ENCODE results near the gene SPHKAP.

SPHKAP gene

DNA sequence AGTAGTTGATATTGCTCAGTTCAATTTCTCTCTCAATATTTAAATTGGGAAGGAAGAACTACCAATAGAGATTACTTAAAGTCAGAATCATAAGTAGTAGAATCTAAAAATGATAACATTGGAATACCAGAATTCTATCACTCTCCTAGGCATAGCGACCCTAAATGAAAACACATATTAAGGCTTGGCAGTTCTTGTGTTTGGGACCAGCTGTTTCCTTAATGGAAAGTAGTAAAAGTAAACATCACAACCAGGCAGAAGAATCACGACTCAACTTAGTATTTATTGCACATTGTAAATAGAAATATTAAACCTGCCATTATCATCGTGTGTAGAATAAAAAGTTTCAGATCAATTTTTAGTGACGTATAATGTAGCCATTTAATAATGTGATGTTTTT lies 117.5 kb downstream of the SPHKAP start:
- no peak overlapping the region for H3K18ac ChIP-seq (ENCODE audit: low read length)
- H2BK15ac ChIP-seq (replicated peaks; ENCODE audit: low read depth) = no peak overlapping the region
- H3K27me3 ChIP-seq (ENCODE audit: insufficient read depth, low read length, poor library complexity) = no peaks in the 10 kb centered on the region
- no peak overlapping the region for H3K4ac ChIP-seq (ENCODE audit: low read depth, low read length)
- WGBS (ENCODE audit: extremely low coverage, insufficient coverage, low lambda C conversion rate) = 100% methylated on average over 1 of the region's 4 CpGs
- H3K23ac ChIP-seq (ENCODE audit: low read length) = no peak overlapping the region
- H3K4me1 ChIP-seq (ENCODE audit: control insufficient read depth, low read depth, low read length) = no peaks in the 10 kb centered on the region
- H2BK5ac ChIP-seq (ENCODE audit: low read length) = no peak overlapping the region
- no peak overlapping the region for H3K4me2 ChIP-seq (ENCODE audit: low read length)
- no peaks in the 10 kb centered on the region for H3K36me3 ChIP-seq (ENCODE audit: control insufficient read depth, insufficient read depth, low read length)
- H3K4me3 ChIP-seq (ENCODE audit: low read length) = no peak overlapping the region
- no peak overlapping the region for H2BK120ac ChIP-seq (ENCODE audit: low read depth, low read length)
- H3K27ac ChIP-seq (ENCODE audit: low read depth, low read length) = no peak overlapping the region
- H3K9ac ChIP-seq (ENCODE audit: low read length) = no peak overlapping the region
- H3K79me1 ChIP-seq (ENCODE audit: low read length) = no peaks in the 10 kb centered on the region
- H4K8ac ChIP-seq (ENCODE audit: low read depth, low read length) = no peak overlapping the region
- no peak overlapping the region for H3K56ac ChIP-seq (ENCODE audit: low read length)
- H3K79me2 ChIP-seq (ENCODE audit: control insufficient read depth, insufficient read depth, low read length) = no peaks in the 10 kb centered on the region
- DNase-seq = no peak
- no peak overlapping the region for H4K5ac ChIP-seq (ENCODE audit: low read length)
- H2AK5ac ChIP-seq (ENCODE audit: low read length) = no peak overlapping the region

GRCh38 chr2:228063558-228063957 lies 117.9 kb downstream of the SPHKAP start:
- no CpG with 5 or more reads among the region's 1 CpG for WGBS (ENCODE audit: extremely low coverage, insufficient coverage, low lambda C conversion rate)
- H3K56ac ChIP-seq (ENCODE audit: low read length) = no peak overlapping the region
- H2BK120ac ChIP-seq (ENCODE audit: low read depth, low read length) = no peak overlapping the region
- no peak for DNase-seq
- no peak overlapping the region for H3K18ac ChIP-seq (ENCODE audit: low read length)
- H4K8ac ChIP-seq (ENCODE audit: low read depth, low read length) = no peak overlapping the region
- no peak overlapping the region for H3K27ac ChIP-seq (ENCODE audit: low read depth, low read length)
- no peak overlapping the region for H3K9ac ChIP-seq (ENCODE audit: low read length)
- H2BK15ac ChIP-seq (replicated peaks; ENCODE audit: low read depth) = no peak overlapping the region
- H3K4me3 ChIP-seq (ENCODE audit: low read length) = no peak overlapping the region
- H3K23ac ChIP-seq (ENCODE audit: low read length) = no peak overlapping the region
- H2AK5ac ChIP-seq (ENCODE audit: low read length) = no peak overlapping the region
- no peak overlapping the region for H3K4me2 ChIP-seq (ENCODE audit: low read length)
- no peak overlapping the region for H3K4ac ChIP-seq (ENCODE audit: low read depth, low read length)
- no peak overlapping the region for H4K5ac ChIP-seq (ENCODE audit: low read length)
- H3K27me3 ChIP-seq (ENCODE audit: insufficient read depth, low read length, poor library complexity) = no peaks in the 10 kb centered on the region
- no peak overlapping the region for H2BK5ac ChIP-seq (ENCODE audit: low read length)
- H3K79me2 ChIP-seq (ENCODE audit: control insufficient read depth, insufficient read depth, low read length) = no peaks in the 10 kb centered on the region
- H3K36me3 ChIP-seq (ENCODE audit: control insufficient read depth, insufficient read depth, low read length) = no peaks in the 10 kb centered on the region
- H3K4me1 ChIP-seq (ENCODE audit: control insufficient read depth, low read depth, low read length) = no peaks in the 10 kb centered on the region
- H3K79me1 ChIP-seq (ENCODE audit: low read length) = no peaks in the 10 kb centered on the region

DNA sequence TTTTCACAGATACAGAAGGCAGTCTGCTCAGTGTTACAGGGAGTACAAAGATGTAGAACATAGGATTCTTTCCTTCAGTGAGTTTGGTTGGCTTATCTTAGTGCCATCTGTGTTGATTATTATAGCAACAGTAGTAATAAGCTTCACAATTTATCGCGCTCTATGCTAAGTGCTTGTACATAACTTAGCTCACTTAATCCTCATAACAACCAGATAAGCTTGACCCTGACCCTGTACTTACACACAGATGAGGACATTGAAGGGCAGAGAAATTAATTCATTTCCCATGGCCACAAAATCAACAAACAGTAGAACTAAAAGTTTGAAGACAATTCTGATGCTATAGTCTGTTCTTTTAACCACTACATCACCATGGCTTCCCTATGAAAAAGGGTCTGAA lies 121.8 kb downstream of the SPHKAP start:
- DNase-seq = no peak
- H3K9ac ChIP-seq (ENCODE audit: low read length) = no peak overlapping the region
- WGBS (ENCODE audit: extremely low coverage, insufficient coverage, low lambda C conversion rate) = no CpG with 5 or more reads among the region's 2 CpGs

DNA sequence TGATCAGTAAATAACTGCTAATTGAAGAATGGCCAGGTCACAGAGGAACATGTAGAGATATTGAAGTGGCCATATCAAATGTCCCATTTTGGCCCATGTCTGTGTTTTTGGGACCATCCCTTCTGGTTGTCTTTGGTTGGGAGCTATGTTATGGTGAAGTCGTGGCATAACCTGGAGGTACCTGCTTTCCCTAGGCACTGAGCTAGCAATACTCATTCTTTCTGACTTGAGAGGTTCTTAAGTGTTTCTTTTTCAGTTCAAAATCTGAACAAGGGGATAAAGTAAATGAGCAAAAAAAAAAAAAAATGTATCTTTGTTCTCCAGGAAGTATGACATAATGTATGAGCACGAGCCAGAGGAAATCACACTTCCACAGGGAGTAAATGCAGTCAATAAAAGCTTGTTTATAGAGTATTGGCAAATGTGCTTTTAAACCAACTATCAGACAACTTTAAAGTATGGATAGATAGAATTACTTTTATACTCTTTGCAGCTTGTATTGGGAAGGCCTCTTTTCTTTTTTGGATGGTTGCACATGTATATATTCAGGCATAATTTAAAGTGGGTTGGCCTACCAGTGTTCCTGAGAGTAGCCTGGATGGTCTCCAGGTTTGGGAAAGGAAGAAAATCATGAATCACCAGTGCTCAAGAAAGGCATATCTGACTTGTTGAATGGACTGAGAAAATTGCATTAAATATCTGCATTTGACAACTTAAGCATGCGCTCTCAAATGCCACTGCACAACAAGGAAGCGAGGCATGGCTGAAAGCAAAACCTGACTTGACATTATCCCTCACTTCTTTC lies 125.0 kb downstream of the SPHKAP start:
- Histone ChIP-seq H3K18ac (ENCODE audit: low read length) (no peak overlapping the region), H3K4ac (ENCODE audit: low read depth, low read length) (no peak overlapping the region), H3K27me3 (ENCODE audit: insufficient read depth, low read length, poor library complexity) (no peaks in the 10 kb centered on the region), H2BK5ac (ENCODE audit: low read length) (no peak overlapping the region), H3K27ac (ENCODE audit: low read depth, low read length) (no peak overlapping the region), H3K23ac (ENCODE audit: low read length) (no peak overlapping the region), H3K4me1 (ENCODE audit: control insufficient read depth, low read depth, low read length) (no peaks in the 10 kb centered on the region), H4K8ac (ENCODE audit: low read depth, low read length) (no peak overlapping the region), H2BK15ac (replicated peaks; ENCODE audit: low read depth) (no peak overlapping the region), H3K4me3 (ENCODE audit: low read length) (no peak overlapping the region), H3K36me3 (ENCODE audit: control insufficient read depth, insufficient read depth, low read length) (no peaks in the 10 kb centered on the region), H3K79me1 (ENCODE audit: low read length) (no peaks in the 10 kb centered on the region), H4K5ac (ENCODE audit: low read length) (no peak overlapping the region), H3K4me2 (ENCODE audit: low read length) (no peak overlapping the region), H3K9ac (ENCODE audit: low read length) (no peak overlapping the region), H3K56ac (ENCODE audit: low read length) (no peak overlapping the region), H3K79me2 (ENCODE audit: control insufficient read depth, insufficient read depth, low read length) (no peaks in the 10 kb centered on the region), H2AK5ac (ENCODE audit: low read length) (no peak overlapping the region), H2BK120ac (ENCODE audit: low read depth, low read length) (no peak overlapping the region)
- DNase-seq = no peak
- no CpG with 5 or more reads among the region's 4 CpGs for WGBS (ENCODE audit: extremely low coverage, insufficient coverage, low lambda C conversion rate)

More for the DNA sequence above, 121.8 kb downstream of the SPHKAP start:
- no peaks in the 10 kb centered on the region for H3K27me3 ChIP-seq (ENCODE audit: insufficient read depth, low read length, poor library complexity)
- H2BK5ac ChIP-seq (ENCODE audit: low read length) = no peak overlapping the region
- no peaks in the 10 kb centered on the region for H3K79me2 ChIP-seq (ENCODE audit: control insufficient read depth, insufficient read depth, low read length)
- no peaks in the 10 kb centered on the region for H3K4me1 ChIP-seq (ENCODE audit: control insufficient read depth, low read depth, low read length)
- no peak overlapping the region for H3K4me3 ChIP-seq (ENCODE audit: low read length)
- H3K27ac ChIP-seq (ENCODE audit: low read depth, low read length) = no peak overlapping the region
- no peak overlapping the region for H3K18ac ChIP-seq (ENCODE audit: low read length)
- H4K8ac ChIP-seq (ENCODE audit: low read depth, low read length) = no peak overlapping the region
- H2AK5ac ChIP-seq (ENCODE audit: low read length) = no peak overlapping the region
- H3K79me1 ChIP-seq (ENCODE audit: low read length) = no peaks in the 10 kb centered on the region
- no peak overlapping the region for H2BK15ac ChIP-seq (replicated peaks; ENCODE audit: low read depth)
- no peaks in the 10 kb centered on the region for H3K36me3 ChIP-seq (ENCODE audit: control insufficient read depth, insufficient read depth, low read length)
- H3K4me2 ChIP-seq (ENCODE audit: low read length) = no peak overlapping the region
- H3K23ac ChIP-seq (ENCODE audit: low read length) = no peak overlapping the region
- no peak overlapping the region for H3K4ac ChIP-seq (ENCODE audit: low read depth, low read length)
- no peak overlapping the region for H3K56ac ChIP-seq (ENCODE audit: low read length)
- no peak overlapping the region for H4K5ac ChIP-seq (ENCODE audit: low read length)
- H2BK120ac ChIP-seq (ENCODE audit: low read depth, low read length) = no peak overlapping the region

DNA sequence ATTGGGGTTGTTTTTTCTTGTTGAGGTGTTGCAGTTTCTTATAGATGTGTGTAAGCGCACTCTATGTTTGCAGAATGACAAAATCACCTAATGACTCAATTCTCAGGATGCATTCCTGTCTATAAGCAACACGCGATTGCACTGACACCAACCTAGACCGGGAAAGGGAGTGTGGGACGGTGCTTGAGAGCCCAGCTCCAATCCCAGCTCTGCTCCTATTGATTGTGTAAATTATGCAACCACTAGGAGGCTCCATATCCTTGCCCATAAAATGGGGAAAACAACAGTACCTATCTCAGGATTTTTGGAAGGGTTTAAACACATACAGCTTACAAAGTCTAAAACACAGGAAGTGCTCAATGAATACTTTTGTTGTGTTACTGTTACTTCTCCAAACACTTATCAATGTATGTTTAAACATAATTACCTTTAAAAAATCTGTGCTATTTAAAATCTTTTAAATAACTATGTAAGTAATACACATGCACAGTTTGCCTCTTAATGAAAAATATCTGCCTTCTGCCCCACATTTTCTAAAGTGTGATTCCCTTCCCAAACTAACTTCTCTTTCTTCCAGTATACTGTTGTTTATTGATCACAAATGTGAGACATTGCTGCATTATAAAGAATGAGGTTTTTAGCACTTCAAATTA lies 132.5 kb downstream of the SPHKAP start:
- Histone ChIP-seq H3K79me2 (ENCODE audit: control insufficient read depth, insufficient read depth, low read length) (no peaks in the 10 kb centered on the region), H3K56ac (ENCODE audit: low read length) (no peak overlapping the region), H3K9ac (ENCODE audit: low read length) (no peak overlapping the region), H3K23ac (ENCODE audit: low read length) (no peak overlapping the region), H3K4ac (ENCODE audit: low read depth, low read length) (no peak overlapping the region), H2BK15ac (replicated peaks; ENCODE audit: low read depth) (no peak overlapping the region), H2AK5ac (ENCODE audit: low read length) (no peak overlapping the region), H3K27me3 (ENCODE audit: insufficient read depth, low read length, poor library complexity) (no peaks in the 10 kb centered on the region), H3K4me3 (ENCODE audit: low read length) (no peak overlapping the region), H4K8ac (ENCODE audit: low read depth, low read length) (no peak overlapping the region), H3K79me1 (ENCODE audit: low read length) (no peaks in the 10 kb centered on the region), H3K36me3 (ENCODE audit: control insufficient read depth, insufficient read depth, low read length) (no peaks in the 10 kb centered on the region), H3K27ac (ENCODE audit: low read depth, low read length) (no peak overlapping the region), H3K18ac (ENCODE audit: low read length) (no peak overlapping the region), H3K4me2 (ENCODE audit: low read length) (no peak overlapping the region), H2BK120ac (ENCODE audit: low read depth, low read length) (no peak overlapping the region), H2BK5ac (ENCODE audit: low read length) (no peak overlapping the region), H4K5ac (ENCODE audit: low read length) (no peak overlapping the region), H3K4me1 (ENCODE audit: control insufficient read depth, low read depth, low read length) (no peaks in the 10 kb centered on the region)
- peak; percentile 76 for DNase-seq
- WGBS (ENCODE audit: extremely low coverage, insufficient coverage, low lambda C conversion rate) = no CpG with 5 or more reads among the region's 5 CpGs
